ENCODE results near the gene SNRNP40. TPM values are rescaled to one million over a fixed set of nuclear protein-coding genes. Genes with fewer than 3 reads are reported as not detected.

Gene SNRNP40
- total RNA-seq, 1 donor from 2014 or later = 70.7 TPM

- no peak overlapping the region for H3K4me3 Mint-ChIP-seq
- no peaks in the 10 kb centered on the region for H3K9me3 Mint-ChIP-seq
- H3K27me3 Mint-ChIP-seq (ENCODE audit: low read depth) = no peaks in the 10 kb centered on the region
- no peak overlapping the region for H3K27ac Mint-ChIP-seq
- TF ChIP-seq CTCF (IDR thresholded peaks at IDR 0.05; ENCODE audit: unreplicated experiment) = no peak
- H3K36me3 Mint-ChIP-seq = peaks cover 11% of the 10 kb centered on the region
- H3K4me1 Mint-ChIP-seq = no peaks in the 10 kb centered on the region
- no peak for DNase-seq (ENCODE audit: low spot score in 2 of 2, unreplicated experiment in 2 of 2)
These were observed 30.8 kb upstream of the SNRNP40 start for GRCh38 chr1:31327381-31327780.

GRCh38 chr1:31326461-31326860 lies 29.9 kb upstream of the SNRNP40 start:
- no peak for DNase-seq (ENCODE audit: low spot score in 2 of 2, unreplicated experiment in 2 of 2)
- no peaks in the 10 kb centered on the region for H3K4me1 Mint-ChIP-seq
- H3K4me3 Mint-ChIP-seq = no peak overlapping the region
- peaks cover 13% of the 10 kb centered on the region for H3K36me3 Mint-ChIP-seq
- no peak overlapping the region for H3K27ac Mint-ChIP-seq
- no peaks in the 10 kb centered on the region for H3K27me3 Mint-ChIP-seq (ENCODE audit: low read depth)
- H3K9me3 Mint-ChIP-seq = no peaks in the 10 kb centered on the region
- no peak for TF ChIP-seq CTCF (IDR thresholded peaks at IDR 0.05; ENCODE audit: unreplicated experiment)

DNA sequence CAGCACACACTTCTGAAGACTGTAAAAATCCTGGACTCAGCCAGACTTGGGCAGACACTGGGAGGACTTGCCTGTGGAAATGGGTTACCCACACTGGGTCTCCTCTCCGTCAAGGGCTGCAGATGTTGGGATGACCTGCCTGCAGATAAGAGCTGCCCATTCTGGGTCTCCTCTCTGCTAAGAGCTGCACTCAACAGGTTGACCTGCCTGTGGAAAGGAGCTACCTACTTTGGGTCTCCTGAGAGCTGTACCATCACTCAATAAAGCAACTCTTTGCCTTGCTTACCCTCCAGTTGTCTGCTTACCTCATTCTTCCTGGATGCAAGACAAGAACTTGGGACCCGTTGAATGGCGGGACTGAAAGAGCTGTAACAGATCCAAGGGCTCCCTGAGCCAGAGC lies 28.4 kb upstream of the SNRNP40 start:
- H3K27ac Mint-ChIP-seq = no peak overlapping the region
- no peaks in the 10 kb centered on the region for H3K4me1 Mint-ChIP-seq
- H3K4me3 Mint-ChIP-seq = no peak overlapping the region
- no peak for TF ChIP-seq CTCF (IDR thresholded peaks at IDR 0.05; ENCODE audit: unreplicated experiment)
- H3K36me3 Mint-ChIP-seq = peaks cover 19% of the 10 kb centered on the region
- no peaks in the 10 kb centered on the region for H3K27me3 Mint-ChIP-seq (ENCODE audit: low read depth)
- no peaks in the 10 kb centered on the region for H3K9me3 Mint-ChIP-seq
- no peak for DNase-seq (ENCODE audit: low spot score in 2 of 2, unreplicated experiment in 2 of 2)

DNA sequence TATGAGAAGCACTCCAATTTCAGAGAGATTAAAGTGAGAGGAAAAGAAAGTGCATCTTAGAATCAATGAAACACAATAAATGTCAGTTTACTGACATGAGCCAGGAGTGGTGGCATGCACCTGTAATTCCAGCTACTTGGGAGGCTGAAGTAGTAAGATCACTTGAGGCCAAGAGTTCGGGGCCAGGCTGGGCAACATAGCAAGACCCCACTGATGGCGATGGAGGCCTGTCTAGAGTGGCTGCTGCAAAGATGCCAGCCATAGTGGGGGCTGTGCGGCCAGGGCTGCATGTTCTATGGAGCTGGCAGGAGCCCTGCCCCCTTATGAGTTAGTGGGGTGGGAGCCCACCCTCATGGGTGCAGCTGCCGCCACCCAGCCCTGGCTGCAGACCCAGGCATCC lies 27.5 kb upstream of the SNRNP40 start:
- Mint-ChIP-seq H3K4me1 (no peaks in the 10 kb centered on the region), H3K27me3 (ENCODE audit: low read depth) (no peaks in the 10 kb centered on the region), H3K9me3 (no peaks in the 10 kb centered on the region), H3K4me3 (no peak overlapping the region), H3K36me3 (peaks cover 24% of the 10 kb centered on the region), H3K27ac (no peak overlapping the region)
- no peak for TF ChIP-seq CTCF (IDR thresholded peaks at IDR 0.05; ENCODE audit: unreplicated experiment)
- no peak for DNase-seq (ENCODE audit: low spot score in 2 of 2, unreplicated experiment in 2 of 2)

GRCh38 chr1:31318146-31318545 lies 21.6 kb upstream of the SNRNP40 start:
- H3K9me3 Mint-ChIP-seq = no peaks in the 10 kb centered on the region
- no peaks in the 10 kb centered on the region for H3K27me3 Mint-ChIP-seq (ENCODE audit: low read depth)
- H3K4me3 Mint-ChIP-seq = no peak overlapping the region
- no peak for DNase-seq (ENCODE audit: low spot score in 2 of 2, unreplicated experiment in 2 of 2)
- peaks cover 42% of the 10 kb centered on the region for H3K36me3 Mint-ChIP-seq
- no peak for TF ChIP-seq CTCF (IDR thresholded peaks at IDR 0.05; ENCODE audit: unreplicated experiment)
- no peak overlapping the region for H3K27ac Mint-ChIP-seq
- H3K4me1 Mint-ChIP-seq = no peaks in the 10 kb centered on the region

GRCh38 chr1:31315902-31316301 lies 19.3 kb upstream of the SNRNP40 start:
- H3K4me3 Mint-ChIP-seq = no peak overlapping the region
- H3K27me3 Mint-ChIP-seq (ENCODE audit: low read depth) = no peaks in the 10 kb centered on the region
- DNase-seq (ENCODE audit: low spot score in 2 of 2, unreplicated experiment in 2 of 2) = no peak
- TF ChIP-seq CTCF (IDR thresholded peaks at IDR 0.05; ENCODE audit: unreplicated experiment) = no peak
- H3K36me3 Mint-ChIP-seq = peaks cover 40% of the 10 kb centered on the region
- no peak overlapping the region for H3K27ac Mint-ChIP-seq
- H3K9me3 Mint-ChIP-seq = peaks cover 5% of the 10 kb centered on the region
- H3K4me1 Mint-ChIP-seq = no peaks in the 10 kb centered on the region
